PC-3 (cell line): Measurements from ENCODE around the gene BCL11B. TPM values are rescaled to one million over a fixed set of nuclear protein-coding genes. Genes with fewer than 3 reads are reported as not detected.

Experiments used
- ATAC-seq: fragments of 200-7000 bp; cut with Tn5 transposase; 2 replicates; pipeline ENCODE4 v1.9.1; 2020; ENCODE audit warnings: mild to moderate bottlenecking, moderate library complexity
- BruUV-seq: library from RNA; stranded (reverse); fragments of 400-500 nt; replicated peaks from 2 replicates; lab custom pipeline; 2021; lab: Mats Ljungman, UMichigan
- CTCF ChIA-PET: fragments of 300-600 bp; sonication (Branson Sonifier 250); formaldehyde crosslinking; loops from one replicate; lab custom pipeline; 2022; ENCODE audit warnings: antibody characterized with exemption; lab: Charles Lee
- POLR2A ChIA-PET: fragments of 300-600 bp; sonication (Branson Sonifier 250); formaldehyde crosslinking; loops from one replicate; lab custom pipeline; 2022; ENCODE audit warnings: antibody characterized with exemption; ENCODE audit not compliant: unreplicated experiment; lab: Charles Lee
- DNase-seq: peaks from one replicate; pipeline ENCODE4 v3.0.0-alpha.2; 2015
- H2AFZ ChIP-seq: fragments of 300-600 bp; sonication (generic); 2 replicates; pipeline ENCODE4 v1.6.0; 2016; ENCODE audit warnings: antibody characterized with exemption, low read length
- H3F3A ChIP-seq: fragments of 300-600 bp; sonication (generic); one replicate; pipeline ENCODE4 v1.6.0; 2017; ENCODE audit warnings: antibody characterized with exemption, low read length, control low read depth, mild to moderate bottlenecking; ENCODE audit not compliant: unreplicated experiment
- H3K27ac ChIP-seq: fragments of 300-600 bp; sonication (generic); 2 replicates; pipeline ENCODE4 v1.5.1; 2016; ENCODE audit warnings: mild to moderate bottlenecking, low read length
- H3K27me3 ChIP-seq: fragments of 300-600 bp; sonication (generic); 2 replicates; pipeline ENCODE4 v1.6.1; 2016; ENCODE audit warnings: low read length, mixed read lengths
- H3K36me3 ChIP-seq: fragments of 300-600 bp; sonication (generic); 2 replicates; pipeline ENCODE4 v1.6.1; 2016; ENCODE audit warnings: low read depth, mixed run types, low read length, mixed read lengths
- H3K4me1 ChIP-seq: fragments of 300-600 bp; sonication (generic); 2 replicates; pipeline ENCODE4 v1.5.1; 2016; ENCODE audit warnings: low read length; ENCODE audit not compliant: insufficient read depth
- H3K4me2 ChIP-seq: fragments of 300-600 bp; sonication (generic); 2 replicates; pipeline ENCODE4 v1.6.0; 2016; ENCODE audit warnings: low read length
- H3K4me3 ChIP-seq: fragments of 300-600 bp; sonication (generic); 2 replicates; pipeline ENCODE4 v1.5.1; 2016; ENCODE audit warnings: mild to moderate bottlenecking, low read length, mixed read lengths
- H3K79me2 ChIP-seq: fragments of 300-600 bp; sonication (generic); 2 replicates; pipeline ENCODE4 v1.6.1; 2017; ENCODE audit warnings: low read length, mixed read lengths
- H3K9ac ChIP-seq: fragments of 300-600 bp; sonication (generic); 2 replicates; pipeline ENCODE4 v1.6.0; 2016; ENCODE audit warnings: mild to moderate bottlenecking, low read length
- H3K9me2 ChIP-seq: fragments of 300-600 bp; sonication (generic); replicated peaks from 2 replicates; pipeline ENCODE4 v1.6.1; 2016; ENCODE audit warnings: mixed run types, low read length, mixed read lengths
- H3K9me3 ChIP-seq: fragments of 300-600 bp; sonication (generic); 2 replicates; pipeline ENCODE4 v1.6.1; 2016; ENCODE audit warnings: low read length, mixed read lengths
- H4K20me1 ChIP-seq: fragments of 300-600 bp; sonication (generic); 2 replicates; pipeline ENCODE4 v1.6.1; 2016; ENCODE audit warnings: low read length, mixed read lengths
- EZH2 ChIP-seq: fragments of 300-600 bp; sonication (generic); IDR thresholded peaks from one replicate; pipeline ENCODE4 v1.6.1; 2017; ENCODE audit warnings: antibody characterized with exemption, mild to moderate bottlenecking, low read length; ENCODE audit not compliant: unreplicated experiment
- EZH2phosphoT487 ChIP-seq: fragments of 300-600 bp; sonication (generic); IDR thresholded peaks from 2 replicates; pipeline ENCODE4 v1.6.1; 2018; ENCODE audit warnings: mild to moderate bottlenecking, antibody characterized with exemption, low read length, borderline replicate concordance
- intact Hi-C: fragments of 100-400 bp; cut with micrococcal nuclease; formaldehyde crosslinking; loops from 2 replicates; pipeline ENCODE4 v1.9.0; 2023
- total RNA-seq: library from RNA; depleted of rRNA; stranded (reverse); fragments of >200 nt; gene quantifications from 2 replicates; pipeline ENCODE4 v1.2.3, GENCODE V29; 2014
- TF ChIP-seq, protein P1 (sequence below): fragments of 300-600 bp; sonication (generic); conservative IDR thresholded peaks from 2 replicates; pipeline ENCODE4 v1.5.1; 2017; ENCODE audit warnings: antibody characterized with exemption, low read depth, mild to moderate bottlenecking, low read length

BCL11B gene
- total RNA-seq, 1 experiment from 2014 or later: 0.73 TPM

DNA sequence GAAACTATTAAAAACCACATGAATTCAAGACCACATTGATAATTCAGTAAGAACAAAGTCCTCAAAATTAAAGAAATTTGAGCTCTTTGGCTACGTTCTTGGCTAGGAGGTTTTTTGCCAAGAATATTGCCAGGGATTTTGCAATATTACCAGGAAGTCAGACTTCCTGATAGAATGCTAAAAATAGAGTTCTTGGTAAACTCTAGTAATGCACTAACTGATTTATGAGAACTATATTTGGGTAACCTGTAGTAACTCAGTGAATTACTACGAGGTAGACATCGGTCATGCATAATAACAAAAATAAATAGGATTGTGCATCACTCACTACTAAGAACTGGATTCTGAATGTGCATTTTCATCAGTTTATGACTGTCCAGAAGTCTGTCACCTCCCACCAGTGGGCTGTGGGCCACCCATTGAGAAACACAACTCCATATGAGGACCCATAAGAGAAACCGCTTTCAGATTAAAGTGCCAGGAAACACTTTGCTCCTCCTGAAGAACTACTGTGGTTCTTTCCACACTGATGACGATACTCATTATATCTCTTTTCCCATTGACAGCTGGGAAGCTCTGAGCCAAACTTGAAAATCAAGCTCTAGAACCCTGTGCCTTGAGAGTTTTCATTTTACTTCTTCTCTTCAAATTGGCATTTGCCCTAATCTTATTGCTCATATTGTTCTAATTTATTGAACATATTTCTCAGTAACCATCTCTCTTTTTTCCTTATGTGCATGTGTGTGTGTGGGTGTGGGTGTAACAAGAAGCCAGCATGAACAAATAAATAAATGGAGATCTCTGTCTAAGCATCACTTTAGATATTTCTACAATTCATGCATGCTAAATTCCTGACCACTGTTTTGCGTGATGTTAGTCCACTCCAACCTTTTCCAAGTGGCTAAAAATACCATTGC lies 116.6 kb downstream of the BCL11B start:
- Histone ChIP-seq H3F3A (no peaks in the 10 kb centered on the region), H3K9me3 (no peaks in the 10 kb centered on the region), H3K27me3 (peaks cover 69% of the 10 kb centered on the region), H4K20me1 (no peaks in the 10 kb centered on the region), H2AFZ (no peak overlapping the region), H3K27ac (no peak overlapping the region), H3K36me3 (no peaks in the 10 kb centered on the region), H3K4me2 (no peak overlapping the region), H3K9ac (no peak overlapping the region), H3K4me1 (no peaks in the 10 kb centered on the region), H3K4me3 (no peak overlapping the region), H3K9me2 (no peaks in the 10 kb centered on the region), H3K79me2 (no peaks in the 10 kb centered on the region)
- CTCF ChIA-PET: no interaction called here
- TF ChIP-seq, protein P1, sequence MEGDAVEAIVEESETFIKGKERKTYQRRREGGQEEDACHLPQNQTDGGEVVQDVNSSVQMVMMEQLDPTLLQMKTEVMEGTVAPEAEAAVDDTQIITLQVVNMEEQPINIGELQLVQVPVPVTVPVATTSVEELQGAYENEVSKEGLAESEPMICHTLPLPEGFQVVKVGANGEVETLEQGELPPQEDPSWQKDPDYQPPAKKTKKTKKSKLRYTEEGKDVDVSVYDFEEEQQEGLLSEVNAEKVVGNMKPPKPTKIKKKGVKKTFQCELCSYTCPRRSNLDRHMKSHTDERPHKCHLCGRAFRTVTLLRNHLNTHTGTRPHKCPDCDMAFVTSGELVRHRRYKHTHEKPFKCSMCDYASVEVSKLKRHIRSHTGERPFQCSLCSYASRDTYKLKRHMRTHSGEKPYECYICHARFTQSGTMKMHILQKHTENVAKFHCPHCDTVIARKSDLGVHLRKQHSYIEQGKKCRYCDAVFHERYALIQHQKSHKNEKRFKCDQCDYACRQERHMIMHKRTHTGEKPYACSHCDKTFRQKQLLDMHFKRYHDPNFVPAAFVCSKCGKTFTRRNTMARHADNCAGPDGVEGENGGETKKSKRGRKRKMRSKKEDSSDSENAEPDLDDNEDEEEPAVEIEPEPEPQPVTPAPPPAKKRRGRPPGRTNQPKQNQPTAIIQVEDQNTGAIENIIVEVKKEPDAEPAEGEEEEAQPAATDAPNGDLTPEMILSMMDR: no peak
- no peak for TF ChIP-seq EZH2phosphoT487
- TF ChIP-seq EZH2: no peak
- ATAC-seq (no peak), DNase-seq (no peak)
- POLR2A ChIA-PET: no interaction called here
- no TSS peak for BruUV-seq
- intact Hi-C loops: no loop called here

- DNase-seq (no peak), ATAC-seq (no peak)
- no peaks in the 10 kb centered on the region for H3F3A ChIP-seq
- no peaks in the 10 kb centered on the region for H3K36me3 ChIP-seq
- ChIA-PET POLR2A (no interaction called here), CTCF (no interaction called here)
- intact Hi-C loops: no loop called here
- TF ChIP-seq EZH2phosphoT487 (no peak), EZH2 (no peak)
- H3K27ac ChIP-seq: no peak overlapping the region
- H3K9me2 ChIP-seq: no peaks in the 10 kb centered on the region
- H3K4me3 ChIP-seq: no peak overlapping the region
- no peak overlapping the region for H3K4me2 ChIP-seq
- no peak overlapping the region for H2AFZ ChIP-seq
- no TSS peak for BruUV-seq
- H4K20me1 ChIP-seq: no peaks in the 10 kb centered on the region
- peaks cover 70% of the 10 kb centered on the region for H3K27me3 ChIP-seq
- H3K4me1 ChIP-seq: no peaks in the 10 kb centered on the region
- H3K9ac ChIP-seq: no peak overlapping the region
- H3K79me2 ChIP-seq: no peaks in the 10 kb centered on the region
- no peaks in the 10 kb centered on the region for H3K9me3 ChIP-seq
These were observed 121.8 kb downstream of the BCL11B start for GRCh38 chr14:99150236-99150635.

DNA sequence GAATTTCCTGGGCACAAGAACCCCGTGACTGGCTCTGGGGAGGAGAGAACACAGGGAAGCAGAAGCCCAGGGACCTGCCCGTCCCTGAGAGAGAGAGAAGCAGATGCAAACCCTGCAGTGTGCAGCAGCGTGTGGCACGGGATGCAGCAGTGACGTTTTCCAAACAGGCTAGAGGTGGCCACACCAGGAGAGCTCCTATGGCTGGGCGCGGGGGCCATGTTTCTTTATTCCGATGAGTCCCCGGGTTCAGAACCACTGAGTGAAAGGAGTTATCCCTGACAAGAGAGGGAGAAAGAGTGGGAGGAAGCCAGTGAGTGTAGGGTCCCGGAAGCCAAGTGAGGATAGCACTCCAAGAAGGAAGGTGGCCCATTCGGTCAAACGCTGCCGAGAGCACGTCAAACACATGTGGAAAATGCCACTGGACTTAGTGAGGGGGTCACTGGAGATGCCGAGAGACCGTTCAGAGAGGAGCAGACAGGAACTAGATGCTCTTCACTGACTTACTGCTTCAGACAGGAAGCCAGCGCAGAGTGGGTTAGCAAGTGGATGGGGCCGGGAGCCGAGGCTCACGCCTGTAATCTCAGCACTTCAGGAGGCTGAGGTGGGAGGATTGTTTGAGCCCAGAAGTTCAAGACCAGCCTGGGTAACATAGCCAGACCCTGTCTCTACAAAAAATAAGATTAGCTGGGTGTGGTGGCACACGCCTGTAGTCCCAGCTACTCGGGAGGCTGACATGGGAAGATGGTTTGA lies 123.0 kb downstream of the BCL11B start:
- no peaks in the 10 kb centered on the region for H3K9me3 ChIP-seq
- H3K4me1 ChIP-seq: no peaks in the 10 kb centered on the region
- TF ChIP-seq, protein P1: no peak
- no peak for TF ChIP-seq EZH2phosphoT487
- TF ChIP-seq EZH2: no peak
- intact Hi-C loops: no loop called here
- H2AFZ ChIP-seq: no peak overlapping the region
- H3K9me2 ChIP-seq: no peaks in the 10 kb centered on the region
- H3K27me3 ChIP-seq: peaks cover 73% of the 10 kb centered on the region
- H3K4me3 ChIP-seq: no peak overlapping the region
- no peak for DNase-seq
- H3K79me2 ChIP-seq: no peaks in the 10 kb centered on the region
- H4K20me1 ChIP-seq: no peaks in the 10 kb centered on the region
- H3K4me2 ChIP-seq: no peak overlapping the region
- ChIA-PET CTCF (no interaction called here), POLR2A (no interaction called here)
- BruUV-seq: no TSS peak
- no peak for ATAC-seq
- H3K27ac ChIP-seq: no peak overlapping the region
- H3K36me3 ChIP-seq: no peaks in the 10 kb centered on the region
- no peaks in the 10 kb centered on the region for H3F3A ChIP-seq
- H3K9ac ChIP-seq: no peak overlapping the region
